AG04450 (cell line): Measurements from ENCODE around the gene TFEC. TPM values are rescaled to one million over a fixed set of nuclear protein-coding genes. Genes with fewer than 3 reads are reported as not detected.

Source experiments
- CTCF ChIA-PET: fragments of 300-600, 350-600 bp; formaldehyde crosslinking; extraction: SDS; loops from one replicate; lab custom pipeline; 2022; ENCODE audit warnings: antibody characterized with exemption, inconsistent platforms; lab: Charles Lee
- POLR2A ChIA-PET: fragments of 350-600 bp; formaldehyde crosslinking; extraction: SDS; loops from one replicate; lab custom pipeline; 2021; ENCODE audit warnings: antibody characterized with exemption, inconsistent platforms; lab: Yijun Ruan, JAX
- DNase-seq: peaks from one replicate; pipeline ENCODE4 v3.0.0-alpha.2; 2011; ENCODE audit warnings: low read depth, low spot score
- H3K27ac ChIP-seq: one replicate; pipeline ENCODE4 v1.5.1; 2012; ENCODE audit warnings: low read depth, low read length, control low read depth
- H3K27me3 ChIP-seq: one replicate; pipeline ENCODE4 v1.6.0; 2012; ENCODE audit warnings: low read length; ENCODE audit not compliant: control insufficient read depth, insufficient read depth
- H3K4me3 ChIP-seq: 2 replicates; pipeline ENCODE4 v1.5.1; 2011; ENCODE audit warnings: mild to moderate bottlenecking, low read depth, low read length, control low read depth
- H3K9me3 ChIP-seq: 2 replicates; pipeline ENCODE4 v1.5.1; 2012; ENCODE audit warnings: low read length; ENCODE audit not compliant: control insufficient read depth, insufficient read depth
- CTCF ChIP-seq: IDR thresholded peaks from 2 replicates; pipeline ENCODE4 v1.5.1; 2011; ENCODE audit warnings: low read depth, low read length, control low read depth, inconsistent platforms
- polyA plus RNA-seq: library from polyadenylated mRNA; depleted of rRNA; stranded (reverse); fragments of >200 nt; gene quantifications from 2 replicates; pipeline ENCODE4 v1.2.3, GENCODE V29; 2011

The TFEC gene
- polyA plus RNA-seq, 1 experiment: 0.10 TPM

- TF ChIP-seq CTCF: no peak
- Histone ChIP-seq H3K27ac (no peak overlapping the region), H3K4me3 (no peak overlapping the region), H3K9me3 (no peaks in the 10 kb centered on the region), H3K27me3 (no peaks in the 10 kb centered on the region)
- CTCF ChIA-PET: interaction anchor here (0.5 kb wide), 1 partner anchor 1320 kb away, joined by 4 read pairs; no protein-coding TSS in a partner anchor
- DNase-seq: no peak
- POLR2A ChIA-PET: no interaction called here
Measured at GRCh38 chr7:115995701-115996100, 34.9 kb downstream of the TFEC start.

GRCh38 chr7:115988401-115988800, 42.2 kb downstream of the TFEC start:
- no peak for DNase-seq
- ChIA-PET POLR2A (no interaction called here), CTCF (interaction anchor here (0.5 kb wide), 1 partner anchor 150 kb away, joined by 3 read pairs; no protein-coding TSS in a partner anchor)
- no peak overlapping the region for H3K27ac ChIP-seq
- no peaks in the 10 kb centered on the region for H3K9me3 ChIP-seq
- H3K4me3 ChIP-seq: no peak overlapping the region
- TF ChIP-seq CTCF: no peak
- no peaks in the 10 kb centered on the region for H3K27me3 ChIP-seq

GRCh38 chr7:115987486-115987885, 43.1 kb downstream of the TFEC start:
- POLR2A ChIA-PET: no interaction called here
- H3K27me3 ChIP-seq: no peaks in the 10 kb centered on the region
- H3K4me3 ChIP-seq: no peak overlapping the region
- no peaks in the 10 kb centered on the region for H3K9me3 ChIP-seq
- no peak for DNase-seq
- CTCF ChIA-PET: no interaction called here
- no peak overlapping the region for H3K27ac ChIP-seq
- no peak for TF ChIP-seq CTCF

GRCh38 chr7:115984105-115984504, 46.5 kb downstream of the TFEC start:
- ChIA-PET POLR2A (no interaction called here), CTCF (no interaction called here)
- DNase-seq: peak; percentile 6
- H3K9me3 ChIP-seq: no peaks in the 10 kb centered on the region
- no peak for TF ChIP-seq CTCF
- no peaks in the 10 kb centered on the region for H3K27me3 ChIP-seq
- H3K4me3 ChIP-seq: no peak overlapping the region
- no peak overlapping the region for H3K27ac ChIP-seq

- no peak for TF ChIP-seq CTCF
- ChIA-PET CTCF (no interaction called here), POLR2A (no interaction called here)
- no peaks in the 10 kb centered on the region for H3K9me3 ChIP-seq
- no peak overlapping the region for H3K27ac ChIP-seq
- DNase-seq: no peak
- no peaks in the 10 kb centered on the region for H3K27me3 ChIP-seq
- no peak overlapping the region for H3K4me3 ChIP-seq
Measured at GRCh38 chr7:115980159-115980558, 50.4 kb downstream of the TFEC start.
